H1 (cell line): ENCODE data around the gene EXOC2.

ENCODE experiments used
- CREB1 ChIP-seq: IDR thresholded peaks from 2 replicates; pipeline ENCODE4 v1.6.1; 2012; ENCODE audit warnings: inconsistent platforms
- EZH2 ChIP-seq: fragments of 200-600 bp; sonication (generic); IDR thresholded peaks from 2 replicates; pipeline ENCODE4 v1.7.1; 2012; ENCODE audit warnings: low read depth, mild to moderate bottlenecking, moderate library complexity, low read length, inconsistent platforms; ENCODE audit not compliant: severe bottlenecking
- HDAC6 ChIP-seq: IDR thresholded peaks from one replicate; pipeline ENCODE4 v1.7.1; 2012; ENCODE audit warnings: low read depth, mild to moderate bottlenecking, inconsistent platforms, low read length, moderate library complexity
- POU5F1 ChIP-seq: IDR thresholded peaks from 2 replicates; pipeline ENCODE4 v1.6.1; 2011; ENCODE audit warnings: low read depth, mild to moderate bottlenecking, low read length, moderate library complexity
- RAD21 ChIP-seq, 2 experiments: IDR thresholded peaks in 1 of 2; conservative IDR thresholded peaks in 1 of 2; 2 replicates each; pipeline ENCODE4 v1.6.1; 2011; ENCODE audit warnings: low read depth in 2 of 2, low read length in 2 of 2, improper control_type of control experiment in 1 of 2, inconsistent platforms in 1 of 2, mild to moderate bottlenecking in 1 of 2, moderate library complexity in 1 of 2
- RBBP5 ChIP-seq: IDR thresholded peaks from 2 replicates; pipeline ENCODE4 v1.7.1; 2012; ENCODE audit warnings: low read depth, mild to moderate bottlenecking, inconsistent platforms, low read length, moderate library complexity, borderline replicate concordance
- SIRT6 ChIP-seq: IDR thresholded peaks from one replicate; pipeline ENCODE4 v1.7.1; 2012; ENCODE audit warnings: low read length, inconsistent platforms
- SUZ12 ChIP-seq: fragments of 200-600 bp; sonication (generic); IDR thresholded peaks from 2 replicates; pipeline ENCODE4 v1.6.1; 2012; ENCODE audit warnings: mild to moderate bottlenecking, inconsistent platforms, low read length, moderate library complexity, mixed read lengths
- TEAD4 ChIP-seq: IDR thresholded peaks from 2 replicates; pipeline ENCODE4 v1.6.1; 2012; ENCODE audit warnings: low read depth, low read length, inconsistent platforms, mixed read lengths
- YY1 ChIP-seq: IDR thresholded peaks from 2 replicates; pipeline ENCODE4 v1.6.1; 2011; ENCODE audit warnings: low read depth, mild to moderate bottlenecking, low read length
- ZNF274 ChIP-seq: IDR thresholded peaks from 2 replicates; pipeline ENCODE4 v1.7.0; 2012; ENCODE audit warnings: low read length, borderline replicate concordance; ENCODE audit errors: extremely low read depth
- TF ChIP-seq, protein P1 (sequence below), 3 experiments: IDR thresholded peaks; 1 replicate in 2 of 3; 2 replicates in 1 of 3; pipeline versions ENCODE4 v1.5.1 to v1.6.1; 2011; ENCODE audit warnings: low read length in 3 of 3, mild to moderate bottlenecking in 3 of 3, inconsistent platforms in 2 of 3, low read depth in 1 of 3, moderate library complexity in 1 of 3; ENCODE audit not compliant: insufficient read depth in 1 of 3; ENCODE audit errors: control extremely low read depth in 1 of 3
- TF ChIP-seq, protein P2 (sequence below): IDR thresholded peaks from 2 replicates; pipeline ENCODE4 v1.6.1; 2011; ENCODE audit warnings: low read length, improper control_type of control experiment
- TF ChIP-seq, protein P3 (sequence below): IDR thresholded peaks from 2 replicates; pipeline ENCODE4 v1.6.1; 2011; ENCODE audit warnings: low read depth, mild to moderate bottlenecking, low read length; ENCODE audit not compliant: insufficient read depth

DNA sequence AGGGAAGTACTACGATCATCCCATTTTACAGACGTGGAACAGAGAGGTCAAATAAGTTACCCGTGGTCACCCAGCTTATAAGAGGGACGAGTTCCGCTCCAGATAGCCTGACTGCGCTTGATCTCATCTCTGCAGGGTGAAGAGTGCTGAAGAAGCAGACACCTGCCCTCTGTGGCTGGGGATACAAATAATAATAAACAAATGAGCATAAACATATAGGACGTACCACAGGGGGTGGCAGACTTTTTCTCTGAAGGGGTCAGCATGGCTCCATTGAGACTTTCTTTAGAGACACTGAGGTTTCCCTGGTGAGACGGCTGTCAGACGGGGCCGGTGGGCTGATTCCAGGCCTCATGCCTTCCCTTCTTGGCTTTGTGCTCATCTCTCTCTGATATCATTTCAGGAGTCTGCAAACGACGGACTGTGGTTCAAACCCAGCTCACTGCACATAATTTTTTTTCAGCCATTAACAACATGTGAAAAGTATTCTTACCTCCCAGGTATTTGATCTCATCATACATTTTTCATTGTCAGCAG, 254.2 kb downstream of the EXOC2 start:
- TF ChIP-seq SUZ12 (no peak), YY1 (no peak), CREB1 (no peak), ZNF274 (no peak), TEAD4 (no peak), RAD21 (IDR thresholded peaks at IDR 0.05 in 1 of 2, conservative IDR thresholded peaks at IDR 0.05 in 1 of 2; ENCODE audit: low read depth in 2 of 2, low read length in 2 of 2) (no peak), HDAC6 (no peak), SIRT6 (no peak), RBBP5 (no peak), POU5F1 (no peak), EZH2 (no peak)
- TF ChIP-seq, protein P1, sequence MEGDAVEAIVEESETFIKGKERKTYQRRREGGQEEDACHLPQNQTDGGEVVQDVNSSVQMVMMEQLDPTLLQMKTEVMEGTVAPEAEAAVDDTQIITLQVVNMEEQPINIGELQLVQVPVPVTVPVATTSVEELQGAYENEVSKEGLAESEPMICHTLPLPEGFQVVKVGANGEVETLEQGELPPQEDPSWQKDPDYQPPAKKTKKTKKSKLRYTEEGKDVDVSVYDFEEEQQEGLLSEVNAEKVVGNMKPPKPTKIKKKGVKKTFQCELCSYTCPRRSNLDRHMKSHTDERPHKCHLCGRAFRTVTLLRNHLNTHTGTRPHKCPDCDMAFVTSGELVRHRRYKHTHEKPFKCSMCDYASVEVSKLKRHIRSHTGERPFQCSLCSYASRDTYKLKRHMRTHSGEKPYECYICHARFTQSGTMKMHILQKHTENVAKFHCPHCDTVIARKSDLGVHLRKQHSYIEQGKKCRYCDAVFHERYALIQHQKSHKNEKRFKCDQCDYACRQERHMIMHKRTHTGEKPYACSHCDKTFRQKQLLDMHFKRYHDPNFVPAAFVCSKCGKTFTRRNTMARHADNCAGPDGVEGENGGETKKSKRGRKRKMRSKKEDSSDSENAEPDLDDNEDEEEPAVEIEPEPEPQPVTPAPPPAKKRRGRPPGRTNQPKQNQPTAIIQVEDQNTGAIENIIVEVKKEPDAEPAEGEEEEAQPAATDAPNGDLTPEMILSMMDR (IDR thresholded peaks at IDR 0.05; ENCODE audit: control extremely low read depth in 1 of 3, insufficient read depth in 1 of 3, low read depth in 1 of 3, low read length in 3 of 3), result no peak
- TF ChIP-seq, protein P2, sequence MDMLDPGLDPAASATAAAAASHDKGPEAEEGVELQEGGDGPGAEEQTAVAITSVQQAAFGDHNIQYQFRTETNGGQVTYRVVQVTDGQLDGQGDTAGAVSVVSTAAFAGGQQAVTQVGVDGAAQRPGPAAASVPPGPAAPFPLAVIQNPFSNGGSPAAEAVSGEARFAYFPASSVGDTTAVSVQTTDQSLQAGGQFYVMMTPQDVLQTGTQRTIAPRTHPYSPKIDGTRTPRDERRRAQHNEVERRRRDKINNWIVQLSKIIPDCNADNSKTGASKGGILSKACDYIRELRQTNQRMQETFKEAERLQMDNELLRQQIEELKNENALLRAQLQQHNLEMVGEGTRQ, result no peak
- TF ChIP-seq, protein P3, sequence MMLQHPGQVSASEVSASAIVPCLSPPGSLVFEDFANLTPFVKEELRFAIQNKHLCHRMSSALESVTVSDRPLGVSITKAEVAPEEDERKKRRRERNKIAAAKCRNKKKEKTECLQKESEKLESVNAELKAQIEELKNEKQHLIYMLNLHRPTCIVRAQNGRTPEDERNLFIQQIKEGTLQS, result no peak
